Thoracic aorta (tissue), 2 donors: ENCODE results near the gene TEKTIP1. TPM values are rescaled to one million over a fixed set of nuclear protein-coding genes. Genes with fewer than 3 reads are reported as not detected.

ENCODE experiments used
- ATAC-seq: fragments of 150-250 bp; one replicate; pipeline ENCODE4 v1.8.0; 2017; ENCODE audit warnings: low read depth; ENCODE audit not compliant: insufficient number of reproducible peaks, low FRiP score
- DNase-seq: peaks from one replicate; pipeline ENCODE4 v3.0.0-alpha.2; 2020; ENCODE audit warnings: low spot score
- H3K27ac ChIP-seq, 2 donors: fragments of 200-600 bp; sonication (generic); 1 replicate in 1 of 2; 2 replicates in 1 of 2; pipeline ENCODE4 v1.5.1; 2016; ENCODE audit warnings: mild to moderate bottlenecking in 2 of 2, moderate library complexity in 2 of 2
- H3K27me3 ChIP-seq: fragments of 200-600 bp; sonication (generic); replicated peaks from 2 replicates; pipeline ENCODE4 v1.6.0; 2016; ENCODE audit warnings: mild to moderate bottlenecking; ENCODE audit not compliant: insufficient read depth
- H3K36me3 ChIP-seq: fragments of 200-600 bp; sonication (generic); one replicate; pipeline ENCODE4 v1.5.1; 2016
- H3K4me1 ChIP-seq, 2 donors: fragments of 200-600 bp; sonication (generic); 1 replicate in 1 of 2; 2 replicates in 1 of 2; pipeline versions ENCODE4 v1.5.1 to v1.6.0; 2016; ENCODE audit warnings: low read depth in 2 of 2, mild to moderate bottlenecking in 1 of 2; ENCODE audit not compliant: control insufficient read depth in 1 of 2
- H3K4me3 ChIP-seq: fragments of 200-600 bp; sonication (generic); 2 replicates; pipeline ENCODE4 v1.5.1; 2016; ENCODE audit warnings: mild to moderate bottlenecking
- H3K9me3 ChIP-seq: fragments of 200-600 bp; sonication (generic); 2 replicates; pipeline ENCODE4 v1.5.1; 2016
- total RNA-seq, 2 donors: library from RNA; depleted of rRNA; stranded (reverse); fragments of >200 nt; gene quantifications; one replicate each; pipeline versions ENCODE4 v1.1.0 to v1.2.3, GENCODE V29; 2016
- TF ChIP-seq, protein P1 (sequence below): fragments of 200-600 bp; sonication (generic); IDR thresholded peaks from one replicate; pipeline ENCODE4 v1.5.1; 2019; ENCODE audit warnings: antibody characterized with exemption

Gene TEKTIP1
- total RNA-seq, 2 donors from 2014 or later, result not detected

DNA sequence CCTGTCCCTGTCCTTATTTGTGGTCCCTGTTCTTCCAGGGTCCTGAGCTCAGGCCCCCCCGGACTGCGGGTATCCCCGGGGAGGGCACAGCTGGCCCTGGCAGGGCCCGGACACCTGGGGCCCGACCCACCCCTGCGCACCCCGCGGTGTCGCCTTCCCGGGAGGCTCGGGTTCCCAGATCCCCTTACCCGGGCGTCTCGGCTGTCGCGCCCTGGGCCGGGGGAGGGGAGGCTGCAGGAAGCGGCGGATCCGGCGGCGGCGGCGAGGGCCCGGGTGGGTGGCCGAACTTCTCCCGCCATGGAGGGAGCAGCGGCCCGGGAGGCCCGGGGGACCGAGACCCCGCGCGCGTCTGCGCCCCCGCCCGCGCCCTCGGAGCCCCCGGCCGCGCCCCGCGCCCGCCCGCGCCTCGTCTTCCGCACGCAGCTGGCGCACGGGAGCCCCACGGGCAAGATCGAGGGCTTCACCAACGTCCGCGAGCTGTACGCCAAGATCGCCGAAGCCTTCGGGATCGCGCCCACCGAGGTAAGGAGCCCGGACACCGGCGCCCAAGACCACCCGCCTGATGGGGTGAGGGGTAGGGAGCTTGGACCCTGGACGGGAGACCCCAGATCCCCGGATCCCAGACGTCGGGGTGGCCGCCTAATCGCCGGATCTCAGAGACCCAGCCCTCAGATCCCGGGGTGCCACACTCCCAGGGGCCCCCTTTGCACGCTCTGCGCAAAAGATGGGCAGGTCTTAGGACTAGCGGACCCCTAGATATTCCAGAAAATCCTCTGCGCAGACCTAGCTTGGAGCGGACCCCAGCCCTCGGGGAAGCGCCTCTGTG lies 46.5 kb downstream of the TEKTIP1 start, which contains the start of gene GIPC3:
TSS of gene GIPC3 (plus strand) at position 178 of the 826 bp plus-strand sequence. CDS start at position 298, 120 bp downstream.
- Histone ChIP-seq H3K36me3 (no peaks in the 10 kb centered on the region), H3K27me3 (no peaks in the 10 kb centered on the region), H3K9me3 (no peaks in the 10 kb centered on the region), H3K27ac (no peak within 1 kb of the TSS), H3K4me1 (peaks cover 0 to 24% of the 10 kb centered on the region in 2 donors), H3K4me3 (peak within 1 kb of the TSS; percentile 57)
- no peak for ATAC-seq
- TF ChIP-seq, protein P1, sequence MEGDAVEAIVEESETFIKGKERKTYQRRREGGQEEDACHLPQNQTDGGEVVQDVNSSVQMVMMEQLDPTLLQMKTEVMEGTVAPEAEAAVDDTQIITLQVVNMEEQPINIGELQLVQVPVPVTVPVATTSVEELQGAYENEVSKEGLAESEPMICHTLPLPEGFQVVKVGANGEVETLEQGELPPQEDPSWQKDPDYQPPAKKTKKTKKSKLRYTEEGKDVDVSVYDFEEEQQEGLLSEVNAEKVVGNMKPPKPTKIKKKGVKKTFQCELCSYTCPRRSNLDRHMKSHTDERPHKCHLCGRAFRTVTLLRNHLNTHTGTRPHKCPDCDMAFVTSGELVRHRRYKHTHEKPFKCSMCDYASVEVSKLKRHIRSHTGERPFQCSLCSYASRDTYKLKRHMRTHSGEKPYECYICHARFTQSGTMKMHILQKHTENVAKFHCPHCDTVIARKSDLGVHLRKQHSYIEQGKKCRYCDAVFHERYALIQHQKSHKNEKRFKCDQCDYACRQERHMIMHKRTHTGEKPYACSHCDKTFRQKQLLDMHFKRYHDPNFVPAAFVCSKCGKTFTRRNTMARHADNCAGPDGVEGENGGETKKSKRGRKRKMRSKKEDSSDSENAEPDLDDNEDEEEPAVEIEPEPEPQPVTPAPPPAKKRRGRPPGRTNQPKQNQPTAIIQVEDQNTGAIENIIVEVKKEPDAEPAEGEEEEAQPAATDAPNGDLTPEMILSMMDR, result no peak
- no peak for DNase-seq

DNA sequence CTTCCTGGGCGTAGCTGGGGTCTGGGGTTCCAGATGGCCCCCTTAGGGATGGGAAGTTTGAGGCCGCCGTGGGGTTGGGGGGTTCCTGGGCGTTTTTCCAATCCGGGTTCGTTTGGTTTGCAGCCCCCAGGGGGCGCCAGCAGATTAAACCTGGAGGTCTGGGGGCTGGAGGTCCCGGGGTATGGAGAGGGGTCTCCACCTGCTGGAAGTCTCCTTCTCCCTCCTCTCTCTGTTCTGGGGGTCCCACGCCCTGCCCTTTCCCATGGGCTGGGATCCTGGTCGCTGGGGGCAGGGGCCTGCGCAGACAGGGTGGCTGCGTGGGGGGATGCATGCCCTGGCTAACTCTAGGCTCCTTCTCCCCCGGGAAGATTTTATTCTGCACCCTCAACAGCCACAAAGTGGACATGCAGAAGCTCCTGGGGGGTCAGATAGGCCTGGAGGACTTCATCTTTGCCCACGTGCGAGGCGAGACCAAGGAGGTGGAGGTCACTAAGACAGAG lies 47.2 kb downstream of the TEKTIP1 start:
- Histone ChIP-seq H3K4me1 (peaks cover 0 to 22% of the 10 kb centered on the region in 2 donors), H3K4me3 (peak overlapping the region; percentile 57), H3K9me3 (no peaks in the 10 kb centered on the region), H3K27me3 (no peaks in the 10 kb centered on the region), H3K36me3 (no peaks in the 10 kb centered on the region), H3K27ac (no peak overlapping the region)
- ATAC-seq (no peak), DNase-seq (no peak)
- TF ChIP-seq, protein P1, result peak; percentile 68

DNA sequence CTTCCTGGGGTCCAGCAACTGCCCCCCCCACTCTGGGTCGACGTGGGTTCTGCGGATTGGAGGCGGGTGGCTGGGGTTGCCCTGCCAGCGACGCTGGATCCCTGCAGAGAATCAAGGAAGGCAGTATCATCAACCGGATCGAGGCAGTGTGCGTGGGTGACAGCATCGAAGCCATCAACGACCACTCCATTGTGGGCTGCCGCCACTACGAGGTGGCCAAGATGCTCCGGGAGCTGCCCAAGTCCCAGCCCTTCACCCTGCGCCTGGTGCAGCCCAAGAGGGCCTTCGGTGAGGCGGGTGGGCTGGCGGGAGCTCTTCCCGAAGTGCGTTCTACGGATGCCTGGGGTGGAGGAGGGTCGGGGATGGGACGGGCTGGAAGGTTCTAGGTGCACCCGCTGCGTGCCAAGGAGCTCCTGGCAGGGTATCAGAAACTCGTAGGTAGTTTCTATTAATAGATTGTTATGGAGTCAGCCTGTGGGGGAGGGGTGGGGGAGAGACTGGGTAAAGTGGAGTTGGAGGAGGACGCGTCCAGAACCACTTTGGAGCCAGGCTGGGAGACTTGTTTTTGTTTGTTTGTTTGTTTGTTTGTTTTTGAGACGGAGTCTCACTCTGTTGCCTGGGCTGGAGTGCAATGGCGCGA lies 47.9 kb downstream of the TEKTIP1 start:
- Histone ChIP-seq H3K27ac (no peak overlapping the region), H3K4me3 (no peak overlapping the region)
- no peak for DNase-seq

DNA sequence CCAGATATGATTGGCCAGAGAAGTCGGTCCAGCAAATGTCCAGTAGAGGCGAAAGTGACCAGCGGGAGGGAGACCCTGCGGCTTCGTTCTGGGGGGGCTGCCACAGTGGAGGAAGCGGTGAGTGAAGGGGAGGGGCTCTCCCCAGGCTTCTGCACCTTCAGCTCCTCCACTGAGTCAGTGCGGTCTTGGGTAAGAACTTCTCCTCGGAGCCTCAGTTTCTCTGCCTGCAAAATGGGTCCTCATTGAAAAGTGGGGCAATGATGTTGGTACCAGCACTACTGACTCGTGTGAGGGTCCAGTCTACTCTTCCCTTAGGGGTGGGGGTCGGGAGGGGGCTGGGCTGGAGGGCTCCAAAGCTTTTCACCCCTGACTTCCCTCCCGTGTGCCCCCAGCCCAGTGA lies 50.5 kb downstream of the TEKTIP1 start:
- peaks cover 7% of the 10 kb centered on the region for H3K36me3 ChIP-seq
- ATAC-seq, result no peak
- no peaks in the 10 kb centered on the region for H3K9me3 ChIP-seq
- no peak overlapping the region for H3K27ac ChIP-seq
- no peak overlapping the region for H3K4me3 ChIP-seq
- no peaks in the 10 kb centered on the region for H3K27me3 ChIP-seq
- TF ChIP-seq, protein P1, result no peak
- peaks cover 0 to 29% of the 10 kb centered on the region in 2 donors for H3K4me1 ChIP-seq
- DNase-seq, result no peak

More for the DNA sequence above, 47.9 kb downstream of the TEKTIP1 start:
- peaks cover 0 to 22% of the 10 kb centered on the region in 2 donors for H3K4me1 ChIP-seq
- ATAC-seq, result no peak
- no peaks in the 10 kb centered on the region for H3K27me3 ChIP-seq
- no peaks in the 10 kb centered on the region for H3K9me3 ChIP-seq
- no peaks in the 10 kb centered on the region for H3K36me3 ChIP-seq
- TF ChIP-seq, protein P1, result no peak

DNA sequence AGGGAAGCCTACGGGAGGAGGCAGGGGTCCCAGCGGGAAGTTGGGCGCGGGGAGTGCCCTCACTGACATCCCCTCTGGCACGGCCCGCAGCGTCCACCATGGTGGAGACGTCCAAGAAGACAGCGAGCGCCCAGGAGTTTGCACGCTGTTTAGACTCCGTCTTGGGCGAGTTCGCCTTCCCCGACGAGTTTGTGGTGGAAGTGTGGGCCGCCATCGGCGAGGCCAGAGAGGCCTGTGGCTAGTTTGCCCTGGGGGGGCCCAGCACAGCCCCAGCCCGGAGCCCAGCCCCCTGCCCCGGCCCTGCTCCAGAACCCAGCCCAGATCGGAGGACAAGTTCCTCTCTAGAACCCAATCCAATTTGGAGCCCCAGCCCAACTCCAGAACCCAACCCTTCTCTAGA lies 51.0 kb downstream of the TEKTIP1 start:
- Histone ChIP-seq H3K36me3 (peaks cover 10% of the 10 kb centered on the region), H3K4me3 (no peak overlapping the region), H3K4me1 (peaks cover 0 to 29% of the 10 kb centered on the region in 2 donors), H3K9me3 (no peaks in the 10 kb centered on the region), H3K27ac (no peak overlapping the region), H3K27me3 (no peaks in the 10 kb centered on the region)
- TF ChIP-seq, protein P1, result no peak
- ATAC-seq (no peak), DNase-seq (no peak)
